K562 (cell line): Measurements from ENCODE around the gene GHRL. TPM values are rescaled to one million over a fixed set of nuclear protein-coding genes. Genes with fewer than 3 reads are reported as not detected.

Experiments used
- ATAC-seq: fragments of 200-7000 bp; cut with Tn5 transposase; 3 replicates; pipeline ENCODE4 v1.9.1; 2020; ENCODE audit warnings: moderate library complexity
- BruUV-seq: library from RNA; stranded (reverse); fragments of 400-500 nt; replicated peaks from 2 replicates; lab custom pipeline; 2021; lab: Mats Ljungman, UMichigan
- CTCF ChIA-PET: fragments of 300-600 bp; formaldehyde crosslinking; extraction: SDS; loops from one replicate; lab custom pipeline; 2021; ENCODE audit warnings: low intra/inter-chr PET ratio; lab: Yijun Ruan, JAX
- POLR2A ChIA-PET: fragments of 300-600, 350-650 bp; sonication (Branson Sonifier 250); formaldehyde crosslinking; extraction: SDS; loops from one replicate; lab custom pipeline; 2021; ENCODE audit warnings: antibody characterized with exemption, inconsistent platforms; lab: Yijun Ruan, JAX
- DNase-seq, 4 experiments: peaks; one replicate each; pipeline versions ENCODE4 v3.0.0 to v3.0.0-alpha.2; 2011 to 2018; ENCODE audit warnings: low spot score in 3 of 4, mixed read lengths in 3 of 4; ENCODE audit errors: extremely low read depth in 1 of 4
- FAIRE-seq: peaks from 2 replicates; lab custom pipeline; 2011; peaks lifted over from hg19 to GRCh38; lab: Jason Lieb, UNC
- H2AFZ ChIP-seq: 2 replicates; pipeline ENCODE4 v1.6.0; 2011; ENCODE audit warnings: low read depth, low read length, control low read depth, inconsistent platforms
- H3K27ac ChIP-seq: fragments of 200-600 bp; 3 replicates; pipeline ENCODE4 v1.8.0; 2011; ENCODE audit warnings: low read depth, mild to moderate bottlenecking, control low read depth, inconsistent platforms, low read length, moderate library complexity, mixed read lengths; ENCODE audit errors: extremely low read depth
- H3K27me3 ChIP-seq, 2 experiments: fragments of 300-600 bp in 1 of 2; 2 replicates in 1 of 2; 3 replicates in 1 of 2; pipeline versions ENCODE4 v1.6.0 to v1.8.0; 2011; ENCODE audit warnings: inconsistent platforms in 2 of 2, low read length in 2 of 2, mild to moderate bottlenecking in 1 of 2, mixed read lengths in 1 of 2, moderate library complexity in 1 of 2; ENCODE audit not compliant: control insufficient read depth in 2 of 2, insufficient read depth in 2 of 2
- H3K36me3 ChIP-seq: fragments of 300-600 bp; 3 replicates; pipeline ENCODE4 v1.8.0; 2011; ENCODE audit warnings: mild to moderate bottlenecking, low read length, inconsistent platforms; ENCODE audit not compliant: control insufficient read depth, insufficient read depth
- H3K4me1 ChIP-seq, 2 experiments: fragments of 200-600 bp in 1 of 2; replicated peaks in 1 of 2; 2 replicates in 1 of 2; 3 replicates in 1 of 2; pipeline versions ENCODE4 v1.5.1 to v1.8.0; 2011; ENCODE audit warnings: inconsistent platforms in 2 of 2, low read length in 2 of 2, mild to moderate bottlenecking in 1 of 2, mixed read lengths in 1 of 2, moderate library complexity in 1 of 2; ENCODE audit not compliant: control insufficient read depth in 2 of 2, insufficient read depth in 2 of 2
- H3K4me2 ChIP-seq: 2 replicates; pipeline ENCODE4 v1.6.1; 2011; ENCODE audit warnings: low read length, control low read depth, inconsistent platforms, mixed read lengths; ENCODE audit not compliant: insufficient read depth
- H3K4me3 ChIP-seq: fragments of 200-600 bp; sonication (generic), shearing (Covaris generic); 2 replicates; pipeline ENCODE4 v1.5.1; 2016; ENCODE audit warnings: control low read depth, inconsistent platforms
- H3K79me2 ChIP-seq: fragments of 200-600 bp; 3 replicates; pipeline ENCODE4 v1.8.0; 2011; ENCODE audit warnings: low read length, inconsistent platforms; ENCODE audit not compliant: control insufficient read depth, insufficient read depth
- H3K9ac ChIP-seq, 2 experiments: 2 replicates each; pipeline versions ENCODE4 v1.6.0 to v1.6.1; 2011; ENCODE audit warnings: low read depth in 2 of 2, low read length in 2 of 2, control low read depth in 1 of 2, inconsistent platforms in 1 of 2, mild to moderate bottlenecking in 1 of 2, mixed read lengths in 1 of 2; ENCODE audit not compliant: insufficient read depth in 1 of 2
- H3K9me1 ChIP-seq: one replicate; pipeline ENCODE4 v1.6.0; 2011; ENCODE audit warnings: inconsistent platforms, mild to moderate bottlenecking, low read length, moderate library complexity; ENCODE audit not compliant: control insufficient read depth, insufficient read depth
- H3K9me3 ChIP-seq: replicated peaks from 2 replicates; pipeline ENCODE4 v1.5.1; 2011; ENCODE audit warnings: low read depth, low read length, inconsistent platforms; ENCODE audit not compliant: control insufficient read depth, insufficient read depth
- H4K20me1 ChIP-seq: replicated peaks from 2 replicates; pipeline ENCODE4 v1.6.1; 2011; ENCODE audit warnings: low read length, inconsistent platforms, mixed read lengths; ENCODE audit not compliant: control insufficient read depth, insufficient read depth
- BRCA1 ChIP-seq, 2 experiments: fragments of 450-650 bp in 1 of 2; sonication (generic) in 1 of 2; formaldehyde crosslinking in 1 of 2; IDR thresholded peaks; 2 replicates each; pipeline versions ENCODE4 v1.5.0 to v1.6.1; 2017 to 2020; ENCODE audit warnings: mild to moderate bottlenecking in 1 of 2, missing genetic modification reagents in 1 of 2
- CTBP1 ChIP-seq: fragments of 450-650 bp; IDR thresholded peaks from 2 replicates; pipeline ENCODE4 v1.6.1; 2016; ENCODE audit warnings: borderline replicate concordance
- DACH1 ChIP-seq: fragments of 450-650 bp; IDR thresholded peaks from 2 replicates; pipeline ENCODE4 v1.6.1; 2018; ENCODE audit not compliant: partially characterized antibody
- GATAD2B ChIP-seq: fragments of 450-650 bp; IDR thresholded peaks from 2 replicates; pipeline ENCODE4 v1.6.1; 2017; ENCODE audit warnings: mild to moderate bottlenecking, borderline replicate concordance
- HDAC3 ChIP-seq: fragments of 450-650 bp; IDR thresholded peaks from 2 replicates; pipeline ENCODE4 v1.6.1; 2018; ENCODE audit warnings: borderline replicate concordance, mild to moderate bottlenecking, moderate library complexity; ENCODE audit not compliant: partially characterized antibody
- NELFE ChIP-seq: IDR thresholded peaks from 2 replicates; pipeline ENCODE4 v1.6.1; 2011; ENCODE audit warnings: mild to moderate bottlenecking; ENCODE audit not compliant: insufficient read depth, insufficient read length
- PCBP2 ChIP-seq: fragments of 200-400 bp; formaldehyde crosslinking; IDR thresholded peaks from 2 replicates; pipeline ENCODE4 v1.6.1; 2018; ENCODE audit warnings: low read length, low read depth, mild to moderate bottlenecking, moderate library complexity; ENCODE audit not compliant: poor library complexity, severe bottlenecking
- TCF3 ChIP-seq: sonication (generic); formaldehyde crosslinking; IDR thresholded peaks from 2 replicates; pipeline ENCODE4 v1.4.0; 2020; ENCODE audit warnings: mild to moderate bottlenecking, missing genetic modification reagents
- TFAM ChIP-seq: fragments of 250-450 bp; sonication (Bioruptor Pico); conservative IDR thresholded peaks from 2 replicates; pipeline ENCODE4 v1.5.0; 2021; ENCODE audit warnings: mild to moderate bottlenecking, moderate library complexity
- WGBS: fragments of 100-300 bp; shearing (Covaris generic); methylation state at CpG from one replicate; pipeline ENCODE4 v1.1.6; 2016; ENCODE audit warnings: low coverage, mixed read lengths; ENCODE audit not compliant: insufficient coverage; ENCODE audit errors: missing lambda C conversion rate; 5-methylcytosine and 5-hydroxymethylcytosine counted together
- in situ Hi-C: fragments of 300-500 bp; cut with MboI; formaldehyde crosslinking; loops from 4 replicates; pipeline ENCODE4 v1.15.0; 2018; ENCODE audit warnings: inconsistent platforms, mixed read lengths
- intact Hi-C: fragments of 100-400 bp; cut with micrococcal nuclease; formaldehyde crosslinking; loops from 2 replicates; pipeline ENCODE4 v1.14.2; 2022
- polyA plus RNA-seq, 8 experiments: library from polyadenylated mRNA; depleted of rRNA in 4 of 8; stranded (reverse) in 5 of 8; unstranded in 3 of 8; fragments of >200 nt; fragmentation: Nextera tagmentation in 2 of 8; fragmentation: Illumina TruSeq in 1 of 8; extraction: Ambion mirVana in 2 of 8; extraction: Trizol in 1 of 8; gene quantifications; 2 replicates each; pipeline versions ENCODE4 v1.2.1 to v1.2.3, GENCODE V29; 2011 to 2014; ENCODE audit warnings: inconsistent platforms in 1 of 8, missing spikeins in 1 of 8
- total RNA-seq, 7 experiments: library from RNA; depleted of rRNA in 6 of 7; stranded (reverse); fragments of >200 nt in 6 of 7; fragmentation: Illumina TruSeq in 2 of 7; extraction: Trizol in 2 of 7; gene quantifications; 2 replicates each; pipeline versions ENCODE4 v1.2.1 to v1.2.3, GENCODE V29; 2011 to 2021; ENCODE audit warnings: low replicate concordance in 1 of 7
- TF ChIP-seq, protein P1 (sequence below): fragments of 450-650 bp; formaldehyde crosslinking; conservative IDR thresholded peaks from 2 replicates; pipeline ENCODE4 v1.4.0; 2022; ENCODE audit warnings: mild to moderate bottlenecking, missing genetic modification characterization
- TF ChIP-seq, protein P2 (sequence below), 2 experiments: fragments of 450-650 bp; IDR thresholded peaks; 2 replicates each; pipeline ENCODE4 v1.6.1; 2018; ENCODE audit warnings: mild to moderate bottlenecking in 2 of 2, low read depth in 1 of 2; ENCODE audit not compliant: partially characterized antibody in 2 of 2

GHRL gene
- total and polyA plus RNA-seq, 9 of the 15 experiments (the other 6 are each of a cell fraction or from before 2014, with no cell fraction given): 0.08 to 0.29 (median 0.15) TPM; not detected in 5

DNA sequence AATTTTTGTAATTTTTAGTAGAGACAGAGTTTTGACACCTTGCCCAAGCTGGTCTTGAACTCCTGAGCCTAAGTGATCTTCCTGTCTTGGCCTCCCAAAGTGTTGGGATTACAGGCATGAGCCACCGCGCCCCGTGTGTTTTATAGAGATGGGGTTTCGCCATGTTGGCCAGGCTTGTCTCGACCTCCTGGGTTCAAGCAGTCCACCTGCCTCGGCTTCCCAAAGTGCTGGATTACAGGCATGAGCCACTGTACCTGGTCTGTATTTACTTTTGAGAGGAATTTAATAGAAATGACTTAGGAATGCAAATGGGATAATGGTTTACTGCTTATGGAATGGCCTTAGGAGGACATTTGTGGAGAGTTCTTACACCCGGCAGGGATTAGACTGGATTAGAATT, 33.7 kb downstream of the GHRL start:
- DNase-seq (no peak), FAIRE-seq (no peak), ATAC-seq (no peak)
- Histone ChIP-seq H3K4me3 (no peak overlapping the region), H3K9ac (0 out of 4 replicates have a peak overlapping the region, but pooled peaks of 1 of the 2 experiments have one; percentile 21), H3K27ac (no peak overlapping the region), H3K79me2 (peaks cover 58% of the 10 kb centered on the region), H3K9me1 (no peaks in the 10 kb centered on the region), H3K27me3 (no peaks in the 10 kb centered on the region), H3K9me3 (no peaks in the 10 kb centered on the region), H4K20me1 (peaks cover 8% of the 10 kb centered on the region), H3K36me3 (peaks cover 81% of the 10 kb centered on the region), H3K4me1 (peaks cover 6 to 8% of the 10 kb centered on the region in 2 experiments; a peak in 4 of 5 replicates), H2AFZ (no peak overlapping the region), H3K4me2 (no peak overlapping the region)
- WGBS: 95% methylated on average over 7 of the region's 7 CpGs
- intact Hi-C loops: no loop called here
- ChIA-PET POLR2A (interaction anchor here (0.6 to 0.7 kb wide), 3 partner anchors 9 to 118 kb away, joined by 3 to 7 read pairs (median 4); partner anchors contain the start of gene VHL), CTCF (interaction anchor here (0.6 kb wide), 1 partner anchor 325 kb away, joined by 4 read pairs; the partner anchor contains the start of gene CRELD1)
- in situ Hi-C loops: no loop called here
- no TSS peak for BruUV-seq
- TF ChIP-seq HDAC3: no peak
- TF ChIP-seq, protein P1, sequence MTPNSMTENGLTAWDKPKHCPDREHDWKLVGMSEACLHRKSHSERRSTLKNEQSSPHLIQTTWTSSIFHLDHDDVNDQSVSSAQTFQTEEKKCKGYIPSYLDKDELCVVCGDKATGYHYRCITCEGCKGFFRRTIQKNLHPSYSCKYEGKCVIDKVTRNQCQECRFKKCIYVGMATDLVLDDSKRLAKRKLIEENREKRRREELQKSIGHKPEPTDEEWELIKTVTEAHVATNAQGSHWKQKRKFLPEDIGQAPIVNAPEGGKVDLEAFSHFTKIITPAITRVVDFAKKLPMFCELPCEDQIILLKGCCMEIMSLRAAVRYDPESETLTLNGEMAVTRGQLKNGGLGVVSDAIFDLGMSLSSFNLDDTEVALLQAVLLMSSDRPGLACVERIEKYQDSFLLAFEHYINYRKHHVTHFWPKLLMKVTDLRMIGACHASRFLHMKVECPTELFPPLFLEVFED: no peak
- TF ChIP-seq TCF3: no peak
- TF ChIP-seq CTBP1: no peak
- no peak for TF ChIP-seq NELFE
- no peak for TF ChIP-seq GATAD2B
- TF ChIP-seq DACH1: no peak
- TF ChIP-seq PCBP2: no peak
- TF ChIP-seq, protein P2, sequence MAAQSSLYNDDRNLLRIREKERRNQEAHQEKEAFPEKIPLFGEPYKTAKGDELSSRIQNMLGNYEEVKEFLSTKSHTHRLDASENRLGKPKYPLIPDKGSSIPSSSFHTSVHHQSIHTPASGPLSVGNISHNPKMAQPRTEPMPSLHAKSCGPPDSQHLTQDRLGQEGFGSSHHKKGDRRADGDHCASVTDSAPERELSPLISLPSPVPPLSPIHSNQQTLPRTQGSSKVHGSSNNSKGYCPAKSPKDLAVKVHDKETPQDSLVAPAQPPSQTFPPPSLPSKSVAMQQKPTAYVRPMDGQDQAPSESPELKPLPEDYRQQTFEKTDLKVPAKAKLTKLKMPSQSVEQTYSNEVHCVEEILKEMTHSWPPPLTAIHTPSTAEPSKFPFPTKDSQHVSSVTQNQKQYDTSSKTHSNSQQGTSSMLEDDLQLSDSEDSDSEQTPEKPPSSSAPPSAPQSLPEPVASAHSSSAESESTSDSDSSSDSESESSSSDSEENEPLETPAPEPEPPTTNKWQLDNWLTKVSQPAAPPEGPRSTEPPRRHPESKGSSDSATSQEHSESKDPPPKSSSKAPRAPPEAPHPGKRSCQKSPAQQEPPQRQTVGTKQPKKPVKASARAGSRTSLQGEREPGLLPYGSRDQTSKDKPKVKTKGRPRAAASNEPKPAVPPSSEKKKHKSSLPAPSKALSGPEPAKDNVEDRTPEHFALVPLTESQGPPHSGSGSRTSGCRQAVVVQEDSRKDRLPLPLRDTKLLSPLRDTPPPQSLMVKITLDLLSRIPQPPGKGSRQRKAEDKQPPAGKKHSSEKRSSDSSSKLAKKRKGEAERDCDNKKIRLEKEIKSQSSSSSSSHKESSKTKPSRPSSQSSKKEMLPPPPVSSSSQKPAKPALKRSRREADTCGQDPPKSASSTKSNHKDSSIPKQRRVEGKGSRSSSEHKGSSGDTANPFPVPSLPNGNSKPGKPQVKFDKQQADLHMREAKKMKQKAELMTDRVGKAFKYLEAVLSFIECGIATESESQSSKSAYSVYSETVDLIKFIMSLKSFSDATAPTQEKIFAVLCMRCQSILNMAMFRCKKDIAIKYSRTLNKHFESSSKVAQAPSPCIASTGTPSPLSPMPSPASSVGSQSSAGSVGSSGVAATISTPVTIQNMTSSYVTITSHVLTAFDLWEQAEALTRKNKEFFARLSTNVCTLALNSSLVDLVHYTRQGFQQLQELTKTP (IDR thresholded peaks at IDR 0.05; ENCODE audit: low read depth in 1 of 2, partially characterized antibody in 2 of 2): no peak
- TF ChIP-seq BRCA1 (IDR thresholded peaks at IDR 0.05): no peak
- no peak for TF ChIP-seq BRCA1 (CRISPR knock-in tag; IDR thresholded peaks at IDR 0.05)
- no peak for TF ChIP-seq TFAM
